Naive B cell (primary cell): ENCODE results near the gene CARD11. TPM values are rescaled to one million over a fixed set of nuclear protein-coding genes. Genes with fewer than 3 reads are reported as not detected.
A peak's percentile ranks its signal among the peaks of the same experiment; 100 is the strongest.
"Not testable (repeated sequence)": the region's sequence is repeated elsewhere in the genome, so short reads cannot be mapped to it uniquely, and the experiment has no call there.

ENCODE experiments used
- ATAC-seq, 2 donors: fragments of 150-1000 bp; cut with Tn5 transposase; 2 replicates each; pipeline ENCODE4 v1.10.0; 2021; ENCODE audit warnings: low read depth in 2 of 2, mild to moderate bottlenecking in 2 of 2, moderate library complexity in 2 of 2
- DNase-seq: peaks from one replicate; pipeline ENCODE4 v3.0.0; 2022
- H3K27ac Mint-ChIP-seq, 6 donors: one replicate each; pipeline ENCODE4 v1.8.0; 2020 to 2022; ENCODE audit warnings: mild to moderate bottlenecking in 6 of 6, mixed read lengths in 6 of 6, moderate library complexity in 5 of 6, inconsistent platforms in 2 of 6
- H3K27me3 Mint-ChIP-seq, 3 donors: one replicate each; pipeline ENCODE4 v1.8.0; 2021 to 2022; ENCODE audit warnings: mixed read lengths in 3 of 3, mild to moderate bottlenecking in 1 of 3
- H3K36me3 Mint-ChIP-seq, 2 donors: one replicate each; pipeline ENCODE4 v1.8.0; 2020 to 2022; ENCODE audit warnings: mixed read lengths in 2 of 2, inconsistent platforms in 1 of 2, mild to moderate bottlenecking in 1 of 2
- H3K4me1 Mint-ChIP-seq, 3 donors: one replicate each; pipeline ENCODE4 v1.8.0; 2020 to 2022; ENCODE audit warnings: mixed read lengths in 3 of 3, inconsistent platforms in 1 of 3, mild to moderate bottlenecking in 1 of 3, moderate library complexity in 1 of 3
- H3K4me3 Mint-ChIP-seq, 8 donors: one replicate each; pipeline ENCODE4 v1.8.0; 2020 to 2022; ENCODE audit warnings: mild to moderate bottlenecking in 8 of 8, mixed read lengths in 8 of 8, moderate library complexity in 8 of 8, inconsistent platforms in 2 of 8
- H3K9me3 Mint-ChIP-seq, 7 donors: one replicate each; pipeline ENCODE4 v1.8.0; 2020 to 2022; ENCODE audit warnings: mixed read lengths in 7 of 7, mild to moderate bottlenecking in 5 of 7, inconsistent platforms in 2 of 7, moderate library complexity in 1 of 7
- polyA plus RNA-seq, 6 donors: library from polyadenylated mRNA; unstranded; fragments of 300-500 nt; fragmentation: Illumina TruSeq; gene quantifications; one replicate each; pipeline ENCODE4 v1.2.3, GENCODE V29; 2021; ENCODE audit warnings: low read depth in 6 of 6

Gene CARD11
- polyA plus RNA-seq, 6 donors from 2014 or later = 9.4 to 55.3 (median 17.5) TPM

DNA sequence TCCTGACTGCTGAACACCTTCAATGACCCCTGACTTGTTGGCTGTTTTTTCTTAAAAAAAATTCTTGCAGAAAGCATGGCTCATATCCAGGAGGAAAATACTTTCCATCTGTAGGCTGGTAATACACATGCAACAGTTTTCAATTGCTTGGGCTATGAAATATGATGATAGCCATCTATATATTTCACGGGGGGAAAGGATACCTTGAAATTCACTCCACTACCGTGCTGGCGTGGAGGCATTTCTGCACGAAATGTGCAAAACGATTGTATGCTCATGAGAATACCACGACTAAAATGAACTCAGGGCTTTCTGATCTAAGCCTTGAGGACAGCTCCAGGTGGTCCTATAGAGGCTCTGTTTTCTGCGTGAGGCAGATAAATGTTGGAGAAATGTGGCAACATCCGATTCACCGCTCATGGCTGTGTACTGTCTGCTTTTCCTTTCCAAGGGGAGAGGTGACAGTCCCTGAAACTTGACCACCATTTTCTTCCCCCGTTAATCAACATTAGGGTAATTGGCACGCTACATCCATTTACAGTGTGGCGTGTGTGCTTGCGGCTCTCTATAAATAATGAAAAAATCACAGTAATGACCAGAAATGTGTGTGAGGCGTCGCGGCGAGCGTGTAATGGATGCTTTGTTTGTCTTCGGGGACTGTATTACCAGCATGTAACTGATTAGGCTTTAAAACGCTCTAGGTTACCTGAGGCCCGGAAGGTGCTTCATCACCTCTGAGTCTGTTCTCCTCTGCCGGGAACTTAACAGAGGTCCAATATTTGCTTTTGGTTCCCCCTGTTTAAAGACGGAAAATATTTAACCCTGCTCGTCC lies 12.8 kb upstream of the CARD11 start:
- Mint-ChIP-seq H3K9me3 (peaks cover 0 to 15% (median 6%) of the 10 kb centered on the region in 7 donors), H3K4me1 (peaks cover 0 to 4% (median 3%) of the 10 kb centered on the region in 3 donors), H3K27ac (peak overlapping the region in 1 of 6 donors; percentile 42), H3K36me3 (peaks cover 0 to under 1% of the 10 kb centered on the region in 2 donors), H3K27me3 (peaks cover 0 to 10% (median 0%) of the 10 kb centered on the region in 3 donors), H3K4me3 (no peak overlapping the region)
- DNase-seq (no peak), ATAC-seq (no peak)

DNA sequence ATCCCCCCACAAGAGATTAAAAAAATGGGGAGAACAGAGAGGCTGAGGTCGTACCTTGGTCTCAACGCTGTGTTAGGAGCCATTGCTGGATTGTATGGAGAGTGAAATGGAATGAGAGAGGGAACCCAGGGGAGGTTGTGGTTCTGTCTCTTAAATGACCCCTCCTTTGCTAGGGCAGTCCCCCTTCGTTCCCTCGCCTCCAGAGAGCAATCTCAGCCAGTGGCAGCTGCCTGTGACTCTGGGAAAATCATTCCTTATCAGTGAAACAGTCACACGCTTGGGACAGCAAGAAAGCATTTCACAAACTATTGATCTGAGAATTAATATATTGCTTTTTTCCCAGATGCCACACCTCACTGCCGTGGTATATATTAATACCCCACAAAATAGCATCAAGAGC lies 12.0 kb upstream of the CARD11 start:
- ATAC-seq (no peak), DNase-seq (no peak)
- peaks cover 0 to 4% (median 3%) of the 10 kb centered on the region in 3 donors for H3K4me1 Mint-ChIP-seq
- H3K36me3 Mint-ChIP-seq = peaks cover 7 to 8% of the 10 kb centered on the region in 2 donors
- peaks cover 5 to 21% (median 11%) of the 10 kb centered on the region in 7 donors for H3K9me3 Mint-ChIP-seq
- peaks cover 0 to 10% (median 0%) of the 10 kb centered on the region in 3 donors for H3K27me3 Mint-ChIP-seq
- no peak overlapping the region for H3K4me3 Mint-ChIP-seq
- no peak overlapping the region for H3K27ac Mint-ChIP-seq

DNA sequence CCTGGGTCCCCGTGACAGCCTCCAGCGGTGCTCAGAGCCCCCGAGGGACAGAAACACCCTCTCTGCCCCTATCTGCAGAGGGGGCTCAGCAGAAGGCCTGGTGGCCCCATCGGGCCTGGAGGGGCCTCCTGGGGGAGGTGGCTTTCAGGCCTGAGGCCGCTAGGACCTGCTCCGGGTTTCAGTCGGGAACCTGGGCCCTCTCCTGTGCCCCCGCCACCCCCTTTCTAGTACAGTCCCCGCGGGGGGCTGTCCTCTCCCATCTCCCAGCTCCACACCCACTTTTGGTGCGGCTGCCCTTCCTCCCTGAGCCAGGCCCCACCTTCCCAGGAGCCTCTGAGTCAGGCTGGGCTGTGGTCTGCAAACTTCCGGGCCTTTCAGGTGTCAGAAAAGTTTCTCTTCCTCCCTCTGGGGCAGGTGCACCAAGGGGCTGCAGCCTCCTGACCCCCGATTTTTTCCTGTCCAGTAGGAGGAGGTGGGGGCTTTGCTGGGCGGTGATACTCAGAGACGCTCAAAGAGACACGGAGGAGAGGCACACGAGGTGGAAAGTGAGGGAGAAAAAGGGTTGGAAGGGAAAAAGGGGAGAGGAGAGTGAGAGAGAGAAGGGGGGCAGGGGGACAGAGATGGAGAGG lies 692 bp downstream of the CARD11 start:
- Mint-ChIP-seq H3K36me3 (peaks cover 8 to 9% of the 10 kb centered on the region in 2 donors), H3K9me3 (no peaks in the 10 kb centered on the region), H3K4me1 (peaks cover 52 to 63% (median 58%) of the 10 kb centered on the region in 3 donors), H3K27ac (peak overlapping the region; percentile 94 to 99 (median 97)), H3K4me3 (peak overlapping the region; percentile 84 to 99 (median 96)), H3K27me3 (no peaks in the 10 kb centered on the region)
- ATAC-seq (peak; percentile 72 to 75), DNase-seq (peak; percentile 78)

DNA sequence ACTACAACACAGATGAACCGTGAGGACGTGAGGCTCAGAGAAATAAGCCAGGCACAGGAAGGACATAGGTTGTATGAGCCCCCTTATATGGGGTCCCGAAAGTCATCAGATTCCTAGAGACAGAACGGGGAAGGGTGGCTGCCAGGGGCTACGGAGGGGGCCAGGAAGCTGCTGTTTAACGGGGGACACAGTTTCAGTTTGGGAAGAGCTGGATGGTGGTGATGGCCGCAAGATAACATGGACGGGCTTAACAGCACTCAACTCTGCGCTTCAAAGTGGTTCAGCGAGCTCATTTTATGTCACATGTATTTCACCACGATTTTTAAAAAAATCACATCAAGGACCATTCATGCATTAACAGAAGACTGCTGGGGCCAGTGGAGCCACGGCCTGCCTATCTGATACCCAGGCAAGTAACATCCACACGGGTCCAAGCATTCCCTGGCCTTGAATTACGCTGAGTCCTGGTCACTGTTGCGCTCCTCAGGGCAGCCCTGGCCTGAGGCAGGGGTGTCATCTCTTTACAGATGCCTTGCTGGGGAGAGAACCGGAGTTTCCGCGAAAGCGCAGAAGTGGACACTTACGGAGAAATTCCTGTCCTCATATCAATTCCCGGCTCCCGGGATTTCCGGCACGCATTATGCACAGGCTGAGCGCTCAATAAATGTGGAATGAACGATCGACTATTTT lies 1.5 kb downstream of the CARD11 start:
- ATAC-seq = peak in 1 of 2 donors; percentile 12
- Mint-ChIP-seq H3K4me1 (peaks cover 61 to 71% (median 67%) of the 10 kb centered on the region in 3 donors), H3K36me3 (peaks cover 8 to 12% of the 10 kb centered on the region in 2 donors), H3K27ac (peak overlapping the region; percentile 92 to 98 (median 97)), H3K9me3 (no peaks in the 10 kb centered on the region), H3K4me3 (peak overlapping the region; percentile 84 to 99 (median 96)), H3K27me3 (no peaks in the 10 kb centered on the region)
- DNase-seq = peak; percentile 24

DNA sequence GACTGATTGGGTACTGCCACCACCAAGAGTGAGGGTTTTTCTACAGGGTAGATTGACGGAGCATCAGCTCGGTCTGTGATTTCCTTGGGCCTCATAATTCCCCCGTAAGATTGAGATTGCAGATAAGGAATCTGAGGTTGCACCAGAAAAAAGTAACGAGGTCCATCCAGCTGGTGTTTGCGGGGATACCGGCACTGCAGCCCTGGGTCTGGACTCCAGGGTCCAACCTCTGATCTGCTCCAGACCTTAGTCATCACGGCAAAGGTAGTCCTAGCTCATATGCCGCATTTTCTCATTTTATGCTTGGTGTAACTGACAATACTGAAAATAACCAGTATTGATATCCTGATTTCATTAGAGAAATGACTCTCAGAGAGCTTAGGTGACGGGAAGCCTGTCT lies 3.9 kb downstream of the CARD11 start:
- H3K27me3 Mint-ChIP-seq = no peaks in the 10 kb centered on the region
- H3K9me3 Mint-ChIP-seq = no peaks in the 10 kb centered on the region
- peak overlapping the region; percentile 86 to 97 (median 94) for H3K27ac Mint-ChIP-seq
- H3K36me3 Mint-ChIP-seq = peaks cover 8 to 17% of the 10 kb centered on the region in 2 donors
- no peak for ATAC-seq
- H3K4me3 Mint-ChIP-seq = peak overlapping the region in 7 of 8 donors; percentile 9 to 99 (median 75)
- H3K4me1 Mint-ChIP-seq = peaks cover 66 to 85% (median 74%) of the 10 kb centered on the region in 3 donors
- no peak for DNase-seq

DNA sequence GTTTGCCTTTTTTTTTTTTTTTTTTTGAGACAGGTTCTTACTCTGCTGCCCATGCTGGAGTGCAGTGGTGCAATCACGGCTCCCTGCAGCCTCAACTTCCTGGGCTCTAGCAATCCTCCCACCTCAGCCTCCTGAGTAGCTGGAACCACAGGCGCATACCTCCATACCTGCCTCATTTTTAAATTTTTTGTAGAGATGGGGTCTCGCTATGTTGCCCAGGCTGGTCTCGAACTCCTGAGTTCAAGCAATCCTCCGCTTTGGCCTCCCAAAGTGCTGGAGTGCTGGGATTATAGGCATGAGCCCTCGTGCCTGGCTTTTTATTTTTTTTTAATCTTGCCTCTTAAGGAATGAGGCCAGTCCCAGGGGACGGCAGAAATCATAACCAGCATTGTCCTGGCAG lies 5.7 kb downstream of the CARD11 start:
- not testable (repeated sequence) for H3K27me3 Mint-ChIP-seq, H3K9me3 Mint-ChIP-seq, ATAC-seq, DNase-seq
- peaks cover 70 to 87% (median 77%) of the 10 kb centered on the region in 3 donors for H3K4me1 Mint-ChIP-seq
- peaks cover 8 to 19% of the 10 kb centered on the region in 2 donors for H3K36me3 Mint-ChIP-seq
- peak overlapping the region in 3 of 8 donors; percentile 33 to 71 (median 54) for H3K4me3 Mint-ChIP-seq
- peak overlapping the region in 4 of 6 donors; percentile 69 to 86 (median 78) for H3K27ac Mint-ChIP-seq

DNA sequence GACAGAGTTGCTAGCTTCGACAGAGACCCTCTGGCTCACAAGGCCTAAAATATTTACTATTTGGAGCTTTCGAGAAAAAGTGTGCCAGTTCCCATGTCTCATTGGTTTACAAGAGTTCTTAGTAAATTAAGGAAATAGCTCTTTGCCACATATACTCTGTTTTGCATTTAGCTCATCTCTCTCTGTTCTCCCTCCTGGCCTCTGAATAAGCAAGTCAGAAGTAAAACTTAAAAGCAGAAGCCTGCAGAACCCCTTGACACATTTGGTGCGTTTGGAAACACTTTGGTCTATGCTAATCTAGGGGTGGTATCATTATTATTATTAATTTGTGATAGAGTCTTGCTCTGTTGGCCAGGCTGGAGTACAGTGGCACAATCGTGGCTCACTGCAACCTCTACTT lies 6.4 kb downstream of the CARD11 start:
- H3K9me3 Mint-ChIP-seq = peaks cover 0 to 1% (median 0%) of the 10 kb centered on the region in 7 donors
- H3K27me3 Mint-ChIP-seq = no peaks in the 10 kb centered on the region
- H3K27ac Mint-ChIP-seq = peak overlapping the region; percentile 29 to 95 (median 76)
- ATAC-seq = peak; percentile 44 to 45
- H3K4me1 Mint-ChIP-seq = peaks cover 67 to 88% (median 73%) of the 10 kb centered on the region in 3 donors
- DNase-seq = no peak
- peak overlapping the region in 2 of 8 donors; percentile 47 to 57 for H3K4me3 Mint-ChIP-seq
- peaks cover 12 to 21% of the 10 kb centered on the region in 2 donors for H3K36me3 Mint-ChIP-seq

DNA sequence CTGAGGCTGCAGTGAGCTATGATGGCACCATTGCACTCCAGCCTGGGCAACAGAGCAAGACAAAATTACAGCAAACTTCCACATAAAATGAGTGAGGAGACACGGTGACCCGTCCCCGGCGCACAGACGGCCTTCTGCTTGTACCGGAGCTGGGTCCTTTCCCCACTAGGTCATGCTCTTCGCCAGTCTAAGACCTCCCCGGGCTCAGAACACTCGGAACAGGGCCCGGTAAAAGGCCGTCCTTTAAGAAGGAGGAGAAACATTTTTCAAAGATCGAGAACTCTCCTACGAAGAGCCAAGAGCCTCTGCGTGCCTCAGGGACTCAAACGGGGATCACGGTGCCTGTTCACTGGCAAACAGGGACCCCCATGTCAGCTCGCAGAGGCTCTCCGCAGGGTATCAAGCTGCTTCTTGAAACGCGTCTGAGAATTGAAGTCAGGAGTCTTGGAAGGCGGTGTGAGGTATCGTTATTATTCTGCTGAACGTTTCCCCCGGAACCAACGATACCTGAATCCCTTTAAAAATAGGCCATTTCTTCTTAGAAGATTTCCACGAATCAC lies 9.0 kb downstream of the CARD11 start:
- Mint-ChIP-seq H3K27ac (peak overlapping the region in 3 of 6 donors; percentile 40 to 78 (median 73)), H3K36me3 (peaks cover 13 to 28% of the 10 kb centered on the region in 2 donors), H3K9me3 (peaks cover 0 to 1% (median 0%) of the 10 kb centered on the region in 7 donors), H3K4me1 (peaks cover 50 to 80% (median 59%) of the 10 kb centered on the region in 3 donors), H3K27me3 (no peaks in the 10 kb centered on the region), H3K4me3 (no peak overlapping the region)
- no peak for DNase-seq
- no peak for ATAC-seq

DNA sequence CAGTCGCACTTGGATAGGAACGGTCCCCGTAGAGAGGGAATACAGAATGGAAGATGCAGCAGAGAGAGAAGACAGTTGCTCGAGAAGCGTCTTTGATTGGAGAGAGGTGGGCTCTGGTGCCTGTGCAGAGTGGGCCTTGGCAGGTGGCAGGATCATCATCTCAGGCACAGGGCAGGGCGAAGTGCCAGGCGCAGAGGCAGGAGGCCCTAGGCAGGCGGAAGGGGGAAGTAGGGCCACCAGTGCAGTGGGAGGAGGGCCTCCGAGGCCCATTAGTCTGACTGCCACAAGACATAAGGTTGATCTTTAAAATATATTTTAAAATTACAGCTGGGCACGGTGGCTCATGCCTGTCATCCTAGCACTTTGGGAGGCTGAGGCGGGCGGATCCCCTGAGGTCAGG lies 10.1 kb downstream of the CARD11 start:
- ATAC-seq (peak in 1 of 2 donors; percentile 33), DNase-seq (no peak)
- Mint-ChIP-seq H3K4me3 (no peak overlapping the region), H3K9me3 (peaks cover 0 to 1% (median 0%) of the 10 kb centered on the region in 7 donors), H3K27ac (peak overlapping the region in 4 of 6 donors; percentile 75 to 95 (median 82)), H3K4me1 (peaks cover 46 to 79% (median 59%) of the 10 kb centered on the region in 3 donors), H3K27me3 (no peaks in the 10 kb centered on the region), H3K36me3 (peaks cover 13 to 27% of the 10 kb centered on the region in 2 donors)

DNA sequence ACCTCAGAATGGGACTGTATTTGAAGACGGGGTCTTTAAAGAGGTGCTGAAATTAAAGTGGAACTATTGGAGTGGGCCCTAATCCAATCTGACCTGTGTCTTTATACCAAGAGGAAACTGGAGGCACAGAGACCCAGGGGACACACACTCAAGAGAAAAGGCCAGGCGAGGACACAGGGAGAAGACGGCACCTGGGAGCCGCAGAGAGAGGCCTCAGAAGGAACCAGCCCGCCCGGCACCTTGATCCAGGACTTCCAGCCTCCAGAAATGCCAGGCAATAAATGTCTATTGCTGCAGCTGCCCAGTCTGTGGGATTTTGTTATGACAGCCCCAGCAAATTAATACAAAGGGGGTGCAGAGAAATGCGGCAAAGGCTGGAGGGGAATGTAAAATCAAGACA lies 10.5 kb downstream of the CARD11 start:
- H3K27ac Mint-ChIP-seq = peak overlapping the region in 5 of 6 donors; percentile 52 to 95 (median 78)
- ATAC-seq = no peak
- no peak for DNase-seq
- peak overlapping the region in 1 of 8 donors; percentile 54 for H3K4me3 Mint-ChIP-seq
- H3K36me3 Mint-ChIP-seq = peaks cover 13 to 27% of the 10 kb centered on the region in 2 donors
- H3K27me3 Mint-ChIP-seq = no peaks in the 10 kb centered on the region
- H3K9me3 Mint-ChIP-seq = peaks cover 0 to 1% (median 0%) of the 10 kb centered on the region in 7 donors
- peaks cover 43 to 79% (median 59%) of the 10 kb centered on the region in 3 donors for H3K4me1 Mint-ChIP-seq

DNA sequence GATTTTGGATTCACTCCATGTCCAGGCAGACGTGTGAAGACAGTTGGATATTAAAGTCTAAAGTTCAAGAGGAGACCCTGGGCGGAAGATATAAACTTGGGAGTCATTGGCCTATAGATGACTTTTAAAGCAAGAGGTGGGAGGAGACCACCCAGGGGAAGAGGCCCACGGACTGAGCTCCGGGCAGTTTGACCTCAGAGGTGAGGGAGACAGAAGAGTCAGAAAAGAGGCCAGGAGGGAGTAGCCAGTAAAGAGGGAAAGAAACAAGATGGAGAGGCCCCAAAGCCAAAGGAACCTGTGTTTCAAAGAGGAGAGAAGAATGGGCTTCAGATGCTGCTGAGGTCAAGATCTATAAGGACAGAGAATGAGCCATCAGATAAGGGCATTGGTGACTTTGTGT lies 11.4 kb downstream of the CARD11 start:
- Mint-ChIP-seq H3K36me3 (peaks cover 18 to 32% of the 10 kb centered on the region in 2 donors), H3K9me3 (peaks cover 0 to 3% (median 0%) of the 10 kb centered on the region in 7 donors), H3K27me3 (no peaks in the 10 kb centered on the region), H3K27ac (peak overlapping the region; percentile 0 to 92 (median 40)), H3K4me1 (peaks cover 37 to 79% (median 56%) of the 10 kb centered on the region in 3 donors), H3K4me3 (peak overlapping the region in 1 of 8 donors; percentile 59)
- ATAC-seq = no peak
- no peak for DNase-seq

DNA sequence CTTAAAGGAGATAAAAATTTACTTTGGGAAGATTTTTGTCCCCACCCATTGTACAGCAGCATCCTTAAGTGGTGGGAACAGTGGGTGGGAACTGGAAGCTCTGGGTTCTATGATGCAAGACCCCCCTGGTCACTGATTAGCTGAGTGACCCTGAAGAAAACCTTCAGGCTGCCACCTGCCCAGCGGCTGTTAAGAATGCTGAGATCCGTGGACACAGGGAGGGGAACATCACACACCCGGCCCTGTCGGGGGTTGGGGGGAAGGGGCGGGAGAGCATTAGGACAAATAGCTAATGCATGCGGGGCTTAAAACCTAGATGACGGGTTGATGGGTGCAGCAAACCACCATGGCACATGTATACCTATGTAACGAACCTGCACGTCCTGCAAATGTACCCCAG lies 14.5 kb downstream of the CARD11 start:
- DNase-seq (no peak), ATAC-seq (no peak)
- Mint-ChIP-seq H3K4me1 (peaks cover 34 to 68% (median 55%) of the 10 kb centered on the region in 3 donors), H3K27me3 (no peaks in the 10 kb centered on the region), H3K36me3 (peaks cover 32 to 40% of the 10 kb centered on the region in 2 donors), H3K4me3 (no peak overlapping the region), H3K27ac (peak overlapping the region in 4 of 6 donors; percentile 44 to 87 (median 57)), H3K9me3 (peaks cover 0 to 19% (median 8%) of the 10 kb centered on the region in 7 donors)
